Measurements from ENCODE around the gene PRR36.

Gene PRR36

DNA sequence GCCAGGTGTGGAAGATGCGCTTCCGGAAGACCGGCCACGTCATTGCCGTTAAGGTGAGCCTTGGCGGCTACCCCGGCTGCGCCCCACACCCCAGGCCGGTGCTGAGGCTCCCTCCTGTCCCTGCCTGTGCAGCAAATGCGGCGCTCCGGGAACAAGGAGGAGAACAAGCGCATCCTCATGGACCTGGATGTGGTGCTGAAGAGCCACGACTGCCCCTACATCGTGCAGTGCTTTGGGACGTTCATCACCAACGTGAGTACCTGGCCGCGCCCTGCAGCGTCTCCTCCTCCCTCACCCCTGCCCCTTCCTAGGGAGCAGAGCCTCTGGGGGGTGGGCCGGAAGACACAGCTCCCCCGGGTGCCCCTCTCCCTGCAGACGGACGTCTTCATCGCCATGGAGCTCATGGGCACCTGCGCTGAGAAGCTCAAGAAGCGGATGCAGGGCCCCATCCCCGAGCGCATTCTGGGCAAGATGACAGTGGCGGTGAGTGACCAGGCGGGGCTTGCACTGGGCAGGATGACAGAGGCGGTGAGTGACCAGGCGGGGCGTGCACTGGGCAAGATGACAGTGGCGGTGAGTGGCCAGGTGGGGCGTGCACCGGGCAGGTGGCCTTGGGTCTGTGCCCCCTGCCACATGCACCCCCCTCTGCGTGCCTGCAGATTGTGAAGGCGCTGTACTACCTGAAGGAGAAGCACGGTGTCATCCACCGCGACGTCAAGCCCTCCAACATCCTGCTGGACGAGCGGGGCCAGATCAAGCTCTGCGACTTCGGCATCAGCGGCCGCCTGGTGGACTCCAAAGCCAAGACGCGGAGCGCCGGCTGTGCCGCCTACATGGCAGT is 36.4 kb upstream of the PRR36 start:
- Histone ChIP-seq H3K14ac (ENCODE audit: low read length) (no peak overlapping the region), H2BK15ac (ENCODE audit: low read length) (no peak overlapping the region), H3K36me3 (replicated peaks in 1 of 2; ENCODE audit: control insufficient read depth in 2 of 2, insufficient read depth in 2 of 2, low read length in 2 of 2) (peaks cover 27 to 48% of the 10 kb centered on the region in 2 donors), H4K91ac (ENCODE audit: low read depth, low read length, poor library complexity) (no peak overlapping the region), H3K9me3 (replicated peaks in 1 of 2; ENCODE audit: control insufficient read depth in 2 of 2, insufficient read depth in 1 of 2, low read depth in 1 of 2, low read length in 2 of 2) (no peaks in the 10 kb centered on the region), H3K27me3 (ENCODE audit: control insufficient read depth in 3 of 3, insufficient read depth in 3 of 3, low read depth in 1 of 3, low read length in 3 of 3) (peaks cover 3 to 9% (median 3%) of the 10 kb centered on the region in 3 experiments), H3K79me1 (ENCODE audit: low read depth, low read length) (peaks cover 18% of the 10 kb centered on the region), H2BK12ac (ENCODE audit: low read length) (no peak overlapping the region), H2AFZ (ENCODE audit: low read length) (no peak overlapping the region), H3K4ac (ENCODE audit: low read length) (no peak overlapping the region), H3K4me2 (ENCODE audit: insufficient read depth, low read length, poor library complexity, severe bottlenecking) (no peak overlapping the region), H3K4me3 (ENCODE audit: low read length in 2 of 2) (no peak overlapping the region), H3K18ac (ENCODE audit: low read length) (no peak overlapping the region), H2BK120ac (ENCODE audit: low read depth, low read length) (no peak overlapping the region), H3K4me1 (ENCODE audit: control insufficient read depth in 2 of 2, insufficient read depth in 1 of 2, low read depth in 1 of 2, low read length in 2 of 2) (no peaks in the 10 kb centered on the region), H3K9ac (ENCODE audit: low read depth, low read length, poor library complexity) (peak overlapping the region; percentile 60), H2BK5ac (ENCODE audit: low read length) (no peak overlapping the region), H2AK5ac (ENCODE audit: low read depth, low read length) (no peak overlapping the region), H4K8ac (ENCODE audit: low read depth, low read length) (no peak overlapping the region), H3K27ac (replicated peaks; ENCODE audit: low read length) (no peak overlapping the region), H3K23ac (ENCODE audit: low read depth, low read length, poor library complexity) (peak overlapping the region; percentile 65)
- no peak for DNase-seq (ENCODE audit: low spot score)
- WGBS, 2 donors (ENCODE audit: extremely low coverage in 2 of 2, insufficient read length in 2 of 2, insufficient replicate concordance in 1 of 2) = no CpG with 5 or more reads among the region's 54 CpGs

DNA sequence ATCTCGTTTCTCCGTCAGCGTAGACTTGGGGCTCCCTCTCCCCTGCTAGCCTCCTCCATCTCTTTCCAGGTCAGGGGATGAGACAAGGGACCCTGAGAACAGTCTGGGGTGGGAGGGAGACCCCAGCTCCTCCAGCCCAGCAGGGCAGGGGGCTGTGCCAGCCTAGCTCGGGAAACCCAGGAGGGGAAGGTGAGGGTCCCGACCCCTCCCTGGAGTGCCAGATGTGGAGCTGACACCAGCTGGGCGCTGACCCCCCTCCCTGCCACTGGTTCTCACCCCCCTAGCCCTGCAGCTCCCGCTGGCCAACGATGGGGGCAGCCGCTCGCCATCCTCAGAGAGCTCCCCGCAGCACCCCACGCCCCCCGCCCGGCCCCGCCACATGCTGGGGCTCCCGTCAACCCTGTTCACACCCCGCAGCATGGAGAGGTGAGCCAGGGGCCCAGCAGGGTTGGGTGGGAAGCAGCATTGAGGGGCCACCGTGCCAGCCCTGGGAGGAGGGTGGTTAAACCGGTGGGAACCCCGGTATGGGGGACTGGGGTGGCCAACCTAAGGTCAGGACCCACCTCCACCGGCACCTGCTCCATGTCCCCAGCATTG is 35.4 kb upstream of the PRR36 start:
- Histone ChIP-seq H3K27ac (replicated peaks; ENCODE audit: low read length) (no peak overlapping the region), H3K27me3 (ENCODE audit: control insufficient read depth in 3 of 3, insufficient read depth in 3 of 3, low read depth in 1 of 3, low read length in 3 of 3) (peaks cover 0 to 1% (median 0%) of the 10 kb centered on the region in 3 experiments), H2BK12ac (ENCODE audit: low read length) (no peak overlapping the region), H3K18ac (ENCODE audit: low read length) (no peak overlapping the region), H3K4me2 (ENCODE audit: insufficient read depth, low read length, poor library complexity, severe bottlenecking) (no peak overlapping the region), H2BK15ac (ENCODE audit: low read length) (no peak overlapping the region), H2AFZ (ENCODE audit: low read length) (no peak overlapping the region), H4K8ac (ENCODE audit: low read depth, low read length) (no peak overlapping the region), H3K79me1 (ENCODE audit: low read depth, low read length) (peaks cover 22% of the 10 kb centered on the region), H2BK5ac (ENCODE audit: low read length) (no peak overlapping the region), H2AK5ac (ENCODE audit: low read depth, low read length) (no peak overlapping the region), H3K9me3 (replicated peaks in 1 of 2; ENCODE audit: control insufficient read depth in 2 of 2, insufficient read depth in 1 of 2, low read depth in 1 of 2, low read length in 2 of 2) (no peaks in the 10 kb centered on the region), H2BK120ac (ENCODE audit: low read depth, low read length) (no peak overlapping the region), H3K4me3 (ENCODE audit: low read length in 2 of 2) (no peak overlapping the region), H4K91ac (ENCODE audit: low read depth, low read length, poor library complexity) (no peak overlapping the region), H3K14ac (ENCODE audit: low read length) (no peak overlapping the region), H3K9ac (ENCODE audit: low read depth, low read length, poor library complexity) (no peak overlapping the region), H3K4ac (ENCODE audit: low read length) (no peak overlapping the region), H3K36me3 (replicated peaks in 1 of 2; ENCODE audit: control insufficient read depth in 2 of 2, insufficient read depth in 2 of 2, low read length in 2 of 2) (peaks cover 27 to 52% of the 10 kb centered on the region in 2 donors), H3K4me1 (ENCODE audit: control insufficient read depth in 2 of 2, insufficient read depth in 1 of 2, low read depth in 1 of 2, low read length in 2 of 2) (peaks cover 4 to 8% of the 10 kb centered on the region in 2 donors), H3K23ac (ENCODE audit: low read depth, low read length, poor library complexity) (peak overlapping the region; percentile 65)
- DNase-seq (ENCODE audit: low spot score) = no peak
- WGBS, 2 donors (ENCODE audit: extremely low coverage in 2 of 2, insufficient read length in 2 of 2, insufficient replicate concordance in 1 of 2) = no CpG with 5 or more reads among the region's 21 CpGs

DNA sequence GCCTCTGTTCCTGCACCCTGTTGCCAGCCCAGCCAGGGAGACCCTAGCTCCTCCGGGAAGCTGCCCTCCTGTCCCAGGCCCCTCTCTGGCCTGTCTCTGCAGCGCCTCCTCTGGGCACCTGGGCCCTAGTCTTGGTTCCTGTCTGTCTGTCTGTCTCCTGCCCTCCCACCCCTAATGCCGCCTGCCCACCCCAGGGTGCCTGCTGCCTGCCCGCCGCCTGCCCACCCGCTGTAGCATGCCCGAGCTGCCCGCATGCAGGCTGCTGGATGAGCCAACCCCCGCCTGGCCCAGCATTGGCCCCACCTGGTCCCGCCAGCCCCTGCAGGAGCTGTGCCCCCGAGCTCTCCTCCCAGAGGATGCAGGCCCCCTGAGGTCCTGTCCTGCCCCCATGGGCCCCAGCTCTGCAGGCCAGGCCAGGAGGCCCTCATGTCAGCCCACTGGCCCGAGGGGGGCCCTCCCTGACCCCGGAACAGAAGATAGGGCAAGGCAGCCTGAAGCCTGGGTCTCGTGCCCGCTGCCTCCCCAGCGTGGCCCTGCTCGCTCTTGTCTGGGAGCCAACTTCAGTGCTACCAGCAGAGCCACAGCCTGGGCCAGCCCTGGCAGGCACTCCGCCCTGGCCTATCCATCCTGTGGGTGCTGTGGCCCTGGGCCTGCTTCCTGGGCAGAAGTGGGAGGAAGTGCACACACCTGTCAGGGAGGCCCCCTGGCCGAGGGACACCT is 34.7 kb upstream of the PRR36 start:
- Histone ChIP-seq H2AFZ (ENCODE audit: low read length) (no peak overlapping the region), H3K79me1 (ENCODE audit: low read depth, low read length) (peaks cover 27% of the 10 kb centered on the region), H3K27ac (replicated peaks; ENCODE audit: low read length) (no peak overlapping the region), H3K18ac (ENCODE audit: low read length) (no peak overlapping the region), H2BK120ac (ENCODE audit: low read depth, low read length) (peak overlapping the region; percentile 87), H3K4me3 (ENCODE audit: low read length in 2 of 2) (no peak overlapping the region), H2BK5ac (ENCODE audit: low read length) (no peak overlapping the region), H3K27me3 (ENCODE audit: control insufficient read depth in 3 of 3, insufficient read depth in 3 of 3, low read depth in 1 of 3, low read length in 3 of 3) (no peaks in the 10 kb centered on the region), H3K9me3 (replicated peaks in 1 of 2; ENCODE audit: control insufficient read depth in 2 of 2, insufficient read depth in 1 of 2, low read depth in 1 of 2, low read length in 2 of 2) (no peaks in the 10 kb centered on the region), H4K8ac (ENCODE audit: low read depth, low read length) (peak overlapping the region; percentile 43), H3K4ac (ENCODE audit: low read length) (no peak overlapping the region), H4K91ac (ENCODE audit: low read depth, low read length, poor library complexity) (no peak overlapping the region), H2BK15ac (ENCODE audit: low read length) (no peak overlapping the region), H3K36me3 (replicated peaks in 1 of 2; ENCODE audit: control insufficient read depth in 2 of 2, insufficient read depth in 2 of 2, low read length in 2 of 2) (peaks cover 27 to 52% of the 10 kb centered on the region in 2 donors), H3K14ac (ENCODE audit: low read length) (no peak overlapping the region), H3K4me1 (ENCODE audit: control insufficient read depth in 2 of 2, insufficient read depth in 1 of 2, low read depth in 1 of 2, low read length in 2 of 2) (peaks cover 7 to 11% of the 10 kb centered on the region in 2 donors), H3K9ac (ENCODE audit: low read depth, low read length, poor library complexity) (peak overlapping the region; percentile 60), H2BK12ac (ENCODE audit: low read length) (no peak overlapping the region), H2AK5ac (ENCODE audit: low read depth, low read length) (no peak overlapping the region), H3K23ac (ENCODE audit: low read depth, low read length, poor library complexity) (no peak overlapping the region), H3K4me2 (ENCODE audit: insufficient read depth, low read length, poor library complexity, severe bottlenecking) (no peak overlapping the region)
- no CpG with 5 or more reads among the region's 19 CpGs for WGBS, 2 donors (ENCODE audit: extremely low coverage in 2 of 2, insufficient read length in 2 of 2, insufficient replicate concordance in 1 of 2)
- no peak for DNase-seq (ENCODE audit: low spot score)
